WTC11 (cell line): Measurements from ENCODE around the gene FHAD1.

Experiments used
- CREB1 ChIP-seq: sonication (generic); formaldehyde crosslinking; IDR thresholded peaks from 2 replicates; pipeline ENCODE4 v1.8.0; 2023; ENCODE audit warnings: mild to moderate bottlenecking, missing genetic modification reagents
- CTCF ChIP-seq: fragments of 200-600 bp; IDR thresholded peaks from 2 replicates; pipeline ENCODE4 v1.8.0; 2022; ENCODE audit warnings: antibody characterized with exemption
- GABPB1 ChIP-seq: sonication (generic); formaldehyde crosslinking; IDR thresholded peaks from 2 replicates; pipeline ENCODE4 v1.8.1; 2023; ENCODE audit warnings: mild to moderate bottlenecking, missing genetic modification reagents
- JUN ChIP-seq: sonication (generic); formaldehyde crosslinking; IDR thresholded peaks from 2 replicates; pipeline ENCODE4 v1.8.0; 2023; ENCODE audit warnings: mild to moderate bottlenecking, missing genetic modification reagents
- OVOL2 ChIP-seq: fragments of 250-450 bp; sonication (Bioruptor Pico); IDR thresholded peaks from 2 replicates; pipeline ENCODE4 v1.9.0; 2021; ENCODE audit warnings: mild to moderate bottlenecking, borderline replicate concordance
- PRRX2 ChIP-seq: fragments of 250-450 bp; sonication (Bioruptor Pico); IDR thresholded peaks from 2 replicates; pipeline ENCODE4 v1.8.0; 2021; ENCODE audit warnings: mild to moderate bottlenecking
- TEAD4 ChIP-seq: sonication (generic); formaldehyde crosslinking; IDR thresholded peaks from 2 replicates; pipeline ENCODE4 v1.8.0; 2022; ENCODE audit warnings: mild to moderate bottlenecking, missing genetic modification reagents
- TP53 ChIP-seq: sonication (generic); formaldehyde crosslinking; IDR thresholded peaks from 2 replicates; pipeline ENCODE4 v1.8.1; 2023; ENCODE audit warnings: mild to moderate bottlenecking, missing genetic modification reagents
- ZSCAN18 ChIP-seq: fragments of 250-450 bp; sonication (Bioruptor Pico); IDR thresholded peaks from 2 replicates; pipeline ENCODE4 v2.1.2; 2022; ENCODE audit warnings: mild to moderate bottlenecking, moderate library complexity
- TF ChIP-seq, protein P1 (sequence below): sonication (generic); formaldehyde crosslinking; IDR thresholded peaks from 2 replicates; pipeline ENCODE4 v1.8.1; 2022; ENCODE audit warnings: low read depth, mild to moderate bottlenecking, moderate library complexity, missing genetic modification reagents, borderline replicate concordance

- TF ChIP-seq GABPB1 = no peak
- no peak for TF ChIP-seq OVOL2 (CRISPR knock-in tag)
- TF ChIP-seq CREB1 (CRISPR knock-in tag) = no peak
- no peak for TF ChIP-seq CTCF
- no peak for TF ChIP-seq PRRX2
- no peak for TF ChIP-seq ZSCAN18 (CRISPR knock-in tag)
- TF ChIP-seq, protein P1, sequence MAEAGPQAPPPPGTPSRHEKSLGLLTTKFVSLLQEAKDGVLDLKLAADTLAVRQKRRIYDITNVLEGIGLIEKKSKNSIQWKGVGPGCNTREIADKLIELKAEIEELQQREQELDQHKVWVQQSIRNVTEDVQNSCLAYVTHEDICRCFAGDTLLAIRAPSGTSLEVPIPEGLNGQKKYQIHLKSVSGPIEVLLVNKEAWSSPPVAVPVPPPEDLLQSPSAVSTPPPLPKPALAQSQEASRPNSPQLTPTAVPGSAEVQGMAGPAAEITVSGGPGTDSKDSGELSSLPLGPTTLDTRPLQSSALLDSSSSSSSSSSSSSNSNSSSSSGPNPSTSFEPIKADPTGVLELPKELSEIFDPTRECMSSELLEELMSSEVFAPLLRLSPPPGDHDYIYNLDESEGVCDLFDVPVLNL (CRISPR knock-in tag) = no peak
- no peak for TF ChIP-seq TEAD4 (CRISPR knock-in tag)
- TF ChIP-seq TP53 (CRISPR knock-in tag) = no peak
- no peak for TF ChIP-seq JUN (CRISPR knock-in tag)
Measured at GRCh38 chr1:15220024-15220392, 27.0 kb upstream of the FHAD1 start.
